Measurements from ENCODE around the gene SLC17A8. TPM values are rescaled to one million over a fixed set of nuclear protein-coding genes. Genes with fewer than 3 reads are reported as not detected.
A peak's percentile ranks its signal among the peaks of the same experiment; 100 is the strongest.

Gene SLC17A8
- total RNA-seq, 1 donor from 2014 or later, result 0.23 TPM

- DNase-seq (ENCODE audit: low spot score) (no peak), ATAC-seq (no peak)
Observed at GRCh38 chr12:100368066-100368465, 11.2 kb downstream of the SLC17A8 start.

DNA sequence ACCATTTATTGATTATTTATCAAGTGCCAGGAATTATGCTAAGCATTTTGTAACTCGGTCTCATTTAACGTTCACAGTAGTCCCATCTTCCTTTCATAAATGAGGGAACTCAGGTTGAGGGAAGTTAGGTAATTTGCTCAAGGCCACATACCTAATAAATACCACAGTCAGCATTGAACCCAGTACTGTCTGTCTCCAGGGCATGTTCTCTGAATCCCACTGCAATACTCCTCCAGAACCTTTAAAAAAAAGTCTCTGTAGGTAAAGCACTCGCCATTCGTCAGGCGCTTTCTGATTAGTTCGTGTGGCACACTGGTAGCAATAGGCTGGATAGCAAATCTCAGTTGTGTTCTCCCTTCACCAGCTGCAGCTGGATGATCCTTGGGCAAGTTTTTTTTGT lies 14.3 kb downstream of the SLC17A8 start:
- DNase-seq (ENCODE audit: low spot score) (no peak), ATAC-seq (no peak)

GRCh38 chr12:100372853-100373640 lies 16.2 kb downstream of the SLC17A8 start:
- no peak for DNase-seq (ENCODE audit: low spot score)
- ATAC-seq, result no peak

- ATAC-seq (peak; percentile 28), DNase-seq (ENCODE audit: low spot score) (no peak)
Observed at GRCh38 chr12:100375038-100375735, 18.3 kb downstream of the SLC17A8 start.

DNA sequence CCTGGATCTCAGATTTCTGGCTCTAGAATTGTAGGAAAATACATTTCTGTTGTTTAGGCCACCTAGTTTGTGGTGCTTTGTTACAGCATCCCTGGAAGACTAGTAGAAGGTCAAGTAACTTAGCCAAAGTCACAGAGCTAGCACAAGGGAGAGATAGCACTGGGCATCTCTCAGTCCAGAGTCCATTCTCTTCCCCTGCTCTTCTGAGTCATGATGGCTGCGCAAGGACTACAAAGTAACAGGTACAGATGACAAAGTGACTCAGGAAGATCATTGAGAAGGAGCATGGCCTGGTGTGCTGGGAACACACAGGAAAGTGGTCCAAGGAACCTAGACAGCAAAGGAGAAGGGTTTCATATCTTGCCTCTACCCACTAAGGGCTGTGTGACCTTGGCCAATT lies 19.3 kb downstream of the SLC17A8 start:
- ATAC-seq (no peak), DNase-seq (ENCODE audit: low spot score) (no peak)

DNA sequence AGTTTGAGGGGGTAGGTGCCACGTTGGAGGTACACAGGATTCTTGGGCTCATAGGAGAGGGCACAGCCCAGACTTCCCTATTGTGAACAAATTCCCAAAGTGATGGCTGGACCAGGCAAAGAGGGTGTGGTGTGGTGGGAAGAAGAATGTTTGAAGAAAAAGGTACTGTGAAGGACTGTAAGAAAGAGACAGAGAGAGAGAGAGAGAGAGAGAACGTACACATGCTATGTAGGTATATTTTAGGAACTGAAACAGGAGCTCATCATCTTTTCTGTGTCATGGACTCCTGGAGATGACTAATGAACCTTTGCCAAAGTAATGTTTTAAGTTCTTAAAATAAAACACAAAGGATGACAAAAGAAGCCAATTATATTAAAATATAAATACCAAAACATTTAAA lies 24.5 kb downstream of the SLC17A8 start:
- DNase-seq (ENCODE audit: low spot score), result no peak
- ATAC-seq, result no peak

- ATAC-seq, result no peak
- no peak for DNase-seq (ENCODE audit: low spot score)
Observed at GRCh38 chr12:100382338-100382737, 25.5 kb downstream of the SLC17A8 start.

GRCh38 chr12:100383586-100384558 lies 27.0 kb downstream of the SLC17A8 start:
- DNase-seq (ENCODE audit: low spot score) (no peak), ATAC-seq (no peak)

DNA sequence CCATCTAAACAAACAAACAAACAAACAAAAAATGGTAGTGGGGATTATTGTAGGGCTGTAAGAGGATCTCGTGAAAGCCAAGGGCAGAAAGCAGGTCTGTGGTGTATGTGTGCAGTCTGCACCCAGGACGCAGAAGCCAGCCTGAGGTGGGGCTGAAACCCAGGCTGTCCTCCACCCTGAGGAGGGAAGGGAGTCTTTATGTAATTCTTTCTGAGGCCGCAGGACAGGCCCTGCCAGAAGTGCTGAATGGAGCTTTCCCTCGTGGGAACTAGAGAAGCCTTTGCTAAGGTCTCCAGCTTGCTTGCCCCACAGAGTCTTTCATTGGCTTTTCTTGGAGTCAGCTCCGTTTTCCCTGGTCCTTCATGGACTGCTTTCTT lies 27.7 kb downstream of the SLC17A8 start:
- DNase-seq (ENCODE audit: low spot score) (no peak), ATAC-seq (no peak)

DNA sequence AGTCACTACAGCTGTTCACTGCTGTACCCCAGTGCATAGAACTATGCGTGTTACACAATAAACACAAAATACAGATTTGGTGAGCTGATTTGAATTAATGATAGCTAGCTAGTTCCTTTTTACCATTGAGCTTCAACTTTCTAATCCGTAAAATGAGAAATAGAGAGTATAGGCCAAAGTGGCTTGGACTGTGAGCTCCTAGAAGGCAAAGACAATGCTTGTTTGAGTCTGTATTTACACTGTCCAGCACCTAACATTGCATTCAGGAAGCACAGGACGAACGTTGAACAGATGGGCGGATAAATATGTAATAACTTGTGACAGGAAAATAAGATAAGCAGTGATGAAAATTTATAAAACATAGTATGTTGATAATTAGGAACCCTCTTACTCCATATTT lies 31.5 kb downstream of the SLC17A8 start:
- DNase-seq (ENCODE audit: low spot score) (no peak), ATAC-seq (no peak)

DNA sequence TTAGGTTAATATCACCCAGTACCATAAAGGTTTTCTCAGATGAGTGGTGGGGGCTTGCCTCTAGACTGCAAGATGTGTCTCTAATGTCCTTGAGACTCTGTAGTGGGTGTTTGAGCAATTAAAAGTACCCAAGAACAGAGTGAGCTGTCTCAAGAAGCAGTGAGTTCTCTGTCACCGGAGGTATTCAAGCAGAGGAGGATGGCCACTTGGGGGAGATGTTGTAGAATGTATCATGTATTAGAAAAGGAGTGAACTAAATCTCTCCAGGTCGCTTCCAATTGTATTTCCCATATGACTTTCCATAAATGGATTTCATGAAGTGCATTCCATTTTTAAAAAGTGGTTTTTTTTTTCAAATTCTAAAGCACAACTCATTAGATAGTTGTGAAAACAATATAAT lies 35.0 kb downstream of the SLC17A8 start:
- DNase-seq (ENCODE audit: low spot score), result no peak
- ATAC-seq, result peak; percentile 98

- ATAC-seq (no peak), DNase-seq (ENCODE audit: low spot score) (no peak)
Observed at GRCh38 chr12:100393200-100393599, 36.3 kb downstream of the SLC17A8 start.

- no peak for DNase-seq (ENCODE audit: low spot score)
- ATAC-seq, result no peak
Observed at GRCh38 chr12:100395811-100396210, 38.9 kb downstream of the SLC17A8 start.

DNA sequence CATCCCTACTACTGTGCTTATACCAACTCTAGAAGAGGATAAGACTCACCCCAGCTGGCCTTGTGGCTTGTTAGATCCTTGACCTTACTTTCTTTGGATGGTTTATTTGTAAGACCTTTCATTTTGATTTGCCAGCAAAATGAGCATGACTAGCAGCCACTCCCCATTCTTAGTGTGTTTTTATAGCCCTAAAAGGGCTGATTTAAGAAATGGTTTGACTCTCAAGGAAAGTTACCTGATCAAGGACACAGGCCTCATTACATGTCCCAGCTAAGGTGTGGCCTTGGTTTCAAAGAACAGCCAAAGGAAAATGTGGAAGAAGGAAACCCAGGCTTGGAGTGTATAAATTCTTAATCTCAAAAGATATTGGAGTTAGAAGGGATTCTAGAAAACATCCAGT lies 41.4 kb downstream of the SLC17A8 start:
- ATAC-seq (no peak), DNase-seq (ENCODE audit: low spot score) (no peak)

GRCh38 chr12:100399095-100399494 lies 42.2 kb downstream of the SLC17A8 start:
- DNase-seq (ENCODE audit: low spot score), result no peak
- no peak for ATAC-seq

GRCh38 chr12:100401660-100402059 lies 44.8 kb downstream of the SLC17A8 start:
- no peak for ATAC-seq

DNA sequence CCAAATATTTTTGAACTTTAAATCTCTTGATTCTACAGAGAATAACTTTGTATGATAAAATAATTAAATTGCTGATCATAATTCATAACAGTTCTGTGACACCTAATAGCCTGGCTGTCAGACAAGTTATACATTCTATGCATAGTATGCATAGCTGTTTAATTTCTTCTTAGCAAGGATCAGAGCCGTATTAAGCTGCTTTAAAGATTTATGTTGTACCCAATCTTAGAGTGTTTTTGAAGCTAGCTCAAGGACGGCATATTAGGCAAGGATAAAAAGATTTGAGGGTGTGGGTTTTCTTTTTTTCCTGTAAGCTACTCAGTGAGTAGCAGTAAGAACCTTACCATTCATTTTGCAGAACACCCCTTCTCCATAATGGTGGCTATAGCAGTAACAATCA lies 45.9 kb downstream of the SLC17A8 start:
- DNase-seq (ENCODE audit: low spot score) (no peak), ATAC-seq (no peak)

More at GRCh38 chr12:100401660-100402059, 44.8 kb downstream of the SLC17A8 start:
- no peak for DNase-seq (ENCODE audit: low spot score)

DNA sequence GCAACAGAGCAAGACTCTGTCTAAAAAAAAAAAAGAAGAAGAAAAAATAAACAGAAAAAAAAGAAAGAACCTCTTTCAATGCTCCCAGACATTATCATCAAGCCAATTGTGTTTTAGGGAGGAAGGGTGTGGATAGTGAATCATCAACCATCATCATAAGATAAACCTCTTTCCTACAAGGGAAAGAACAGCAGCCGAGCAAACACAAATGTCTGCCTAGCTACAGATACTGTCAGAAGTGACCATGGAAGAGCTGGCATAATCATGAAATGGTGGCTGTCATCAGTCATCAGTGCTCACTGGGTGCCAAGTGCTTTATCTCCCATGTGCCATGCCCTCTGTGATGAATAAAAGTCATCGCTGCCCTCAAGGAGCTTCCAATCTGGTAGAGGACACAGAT lies 46.6 kb downstream of the SLC17A8 start:
- DNase-seq (ENCODE audit: low spot score), result no peak
- no peak for ATAC-seq

GRCh38 chr12:100404769-100405407 lies 48.0 kb downstream of the SLC17A8 start:
- no peak for ATAC-seq
- no peak for DNase-seq (ENCODE audit: low spot score)

DNA sequence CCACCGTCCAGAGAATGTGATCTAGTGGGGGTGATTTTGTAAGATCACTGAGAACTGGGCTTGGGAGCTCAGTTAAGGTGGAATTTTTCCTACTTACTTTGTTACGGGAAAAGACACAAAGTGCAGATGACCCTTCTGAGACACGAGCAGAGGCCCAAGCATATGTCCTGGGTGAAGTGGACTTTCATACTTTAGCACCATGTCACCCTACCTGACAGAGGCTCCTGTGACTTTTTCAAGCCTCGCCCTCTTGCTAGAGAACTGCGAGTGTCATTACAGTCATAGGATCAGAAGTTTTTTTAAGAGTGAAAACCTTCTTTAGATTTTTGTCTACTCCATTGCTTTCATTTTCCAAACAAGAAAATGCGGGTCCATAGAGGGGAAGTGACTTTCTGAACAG lies 56.1 kb downstream of the SLC17A8 start:
- ATAC-seq, result no peak
- DNase-seq (ENCODE audit: low spot score), result no peak

DNA sequence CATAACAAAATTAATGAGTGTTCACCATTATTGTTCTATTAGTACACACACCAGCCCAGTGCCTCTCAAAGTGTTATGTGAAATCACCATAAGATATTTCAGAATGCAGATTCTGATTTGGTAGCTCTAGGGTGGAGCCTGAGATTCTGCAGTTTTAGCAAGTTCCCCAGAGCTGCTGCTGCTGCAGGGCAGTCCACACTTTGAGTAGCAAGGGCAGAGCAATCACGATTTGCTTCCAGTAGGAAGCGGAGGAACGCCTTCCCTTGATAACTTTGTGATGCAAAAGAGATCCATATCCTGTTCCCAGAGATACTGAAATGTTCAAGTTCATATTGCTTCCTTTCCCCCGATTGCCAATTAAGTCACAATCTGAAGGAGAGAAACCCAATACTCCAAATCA lies 57.9 kb downstream of the SLC17A8 start:
- peak; percentile 52 for ATAC-seq
- DNase-seq (ENCODE audit: low spot score), result no peak
